ENCODE data around the gene SERPINA5. TPM values are rescaled to one million over a fixed set of nuclear protein-coding genes. Genes with fewer than 3 reads are reported as not detected.

SERPINA5 gene
- total RNA-seq, 4 donors from 2014 or later, result 2.3 to 8.4 (median 3.7) TPM

DNA sequence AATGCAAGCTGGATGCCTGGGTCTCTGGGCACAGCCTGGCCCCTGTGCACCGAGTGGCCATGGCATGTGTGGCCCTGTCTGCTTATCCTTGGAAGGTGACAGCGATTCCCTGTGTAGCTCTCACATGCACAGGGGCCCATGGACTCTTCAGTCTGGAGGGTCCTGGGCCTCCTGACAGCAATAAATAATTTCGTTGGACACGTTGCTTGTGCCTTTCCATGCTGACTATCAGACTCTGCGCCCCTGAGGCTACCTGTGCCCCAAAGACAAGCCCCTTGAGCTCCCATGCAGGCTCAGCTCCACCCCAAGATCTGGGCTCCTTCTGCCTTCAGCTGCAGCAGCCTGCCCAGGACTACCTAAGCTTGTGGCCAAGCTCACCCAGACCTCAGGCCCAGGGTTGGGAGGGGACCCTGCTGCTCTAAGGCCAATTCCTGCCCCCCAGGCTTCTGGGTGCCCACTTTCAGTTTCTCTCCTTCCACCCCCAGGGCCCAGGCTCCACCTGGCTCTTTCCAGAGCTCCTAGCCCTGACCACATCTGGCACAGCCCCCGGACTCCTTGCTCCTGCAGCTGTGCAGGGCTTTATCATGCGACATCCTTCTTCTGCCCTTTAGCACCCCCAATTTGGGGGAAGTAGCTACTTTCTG, 42.8 kb downstream of the SERPINA5 start:
- TF ChIP-seq EP300 (IDR thresholded peaks at IDR 0.05) (no peak), POLR2AphosphoS5 (IDR thresholded peaks at IDR 0.05) (no peak), CTCF (IDR thresholded peaks at IDR 0.05) (no peak), POLR2A (IDR thresholded peaks at IDR 0.05) (no peak)
- 63 to 68% methylated on average over 2 to 4 of the region's 7 CpGs for WGBS, 2 donors (ENCODE audit: low coverage in 1 of 2)
- Histone ChIP-seq H3K27ac (no peak overlapping the region), H3K9me3 (peaks cover 0 to 9% (median 0%) of the 10 kb centered on the region in 3 donors), H3K4me1 (no peaks in the 10 kb centered on the region), H3K4me3 (no peak overlapping the region), H3K27me3 (peaks cover 26% of the 10 kb centered on the region), H3K36me3 (peaks cover 0 to 22% of the 10 kb centered on the region in 2 donors)
- no peak for ATAC-seq

GRCh38 chr14:94624537-94625352, 43.5 kb downstream of the SERPINA5 start:
- H3K27me3 ChIP-seq, result peaks cover 26% of the 10 kb centered on the region
- H3K4me1 ChIP-seq, result no peaks in the 10 kb centered on the region
- H3K27ac ChIP-seq, result no peak overlapping the region
- H3K36me3 ChIP-seq, result peaks cover 0 to 14% of the 10 kb centered on the region in 2 donors
- no peak for ATAC-seq
- 83% methylated on average over 1 to 8 of the region's 10 CpGs for WGBS, 2 donors (ENCODE audit: low coverage in 1 of 2)
- peaks cover 0 to 1% (median 0%) of the 10 kb centered on the region in 3 donors for H3K9me3 ChIP-seq
- TF ChIP-seq POLR2A (IDR thresholded peaks at IDR 0.05) (no peak), POLR2AphosphoS5 (IDR thresholded peaks at IDR 0.05) (no peak), CTCF (IDR thresholded peaks at IDR 0.05) (no peak), EP300 (IDR thresholded peaks at IDR 0.05) (no peak)
- no peak overlapping the region for H3K4me3 ChIP-seq

DNA sequence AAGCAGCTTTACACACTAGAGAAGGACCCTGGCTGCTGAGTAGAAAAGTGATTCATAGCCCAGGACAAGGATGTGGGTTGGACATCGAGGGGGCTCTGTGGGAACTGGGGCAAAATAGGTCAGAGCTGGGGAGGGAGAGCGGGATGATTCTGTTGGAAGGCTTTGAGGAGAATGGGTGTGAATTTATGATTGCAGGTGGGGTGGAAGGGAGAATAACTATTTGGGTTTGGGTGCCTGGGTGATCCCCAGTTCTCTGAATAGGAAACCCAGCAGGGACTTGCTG, 44.1 kb downstream of the SERPINA5 start:
- H3K27me3 ChIP-seq, result peaks cover 26% of the 10 kb centered on the region
- peaks cover 0 to 10% of the 10 kb centered on the region in 2 donors for H3K36me3 ChIP-seq
- H3K27ac ChIP-seq, result no peak overlapping the region
- no peak overlapping the region for H3K4me3 ChIP-seq
- no peak for ATAC-seq
- no peak for TF ChIP-seq POLR2A (IDR thresholded peaks at IDR 0.05)
- TF ChIP-seq EP300 (IDR thresholded peaks at IDR 0.05), result no peak
- no peak for TF ChIP-seq POLR2AphosphoS5 (IDR thresholded peaks at IDR 0.05)
- TF ChIP-seq CTCF (IDR thresholded peaks at IDR 0.05), result no peak
- H3K4me1 ChIP-seq, result no peaks in the 10 kb centered on the region
- WGBS, 2 donors (ENCODE audit: low coverage in 1 of 2), result 66 to 78% methylated on average over 2 of the region's 2 CpGs
- no peaks in the 10 kb centered on the region for H3K9me3 ChIP-seq

- H3K4me1 ChIP-seq, result no peaks in the 10 kb centered on the region
- TF ChIP-seq EP300 (IDR thresholded peaks at IDR 0.05) (no peak), POLR2A (IDR thresholded peaks at IDR 0.05) (no peak), CTCF (IDR thresholded peaks at IDR 0.05) (no peak), POLR2AphosphoS5 (IDR thresholded peaks at IDR 0.05) (no peak)
- no peak for ATAC-seq
- peaks cover 46% of the 10 kb centered on the region for H3K27me3 ChIP-seq
- 87 to 95% methylated on average over 2 to 3 of the region's 5 CpGs for WGBS, 2 donors (ENCODE audit: low coverage in 1 of 2)
- no peak overlapping the region for H3K4me3 ChIP-seq
- H3K9me3 ChIP-seq, result peaks cover 0 to 8% (median 0%) of the 10 kb centered on the region in 3 donors
- H3K36me3 ChIP-seq, result peaks cover 0 to 7% of the 10 kb centered on the region in 2 donors
- H3K27ac ChIP-seq, result no peak overlapping the region
Observed at GRCh38 chr14:94628578-94628977, 47.4 kb downstream of the SERPINA5 start.

DNA sequence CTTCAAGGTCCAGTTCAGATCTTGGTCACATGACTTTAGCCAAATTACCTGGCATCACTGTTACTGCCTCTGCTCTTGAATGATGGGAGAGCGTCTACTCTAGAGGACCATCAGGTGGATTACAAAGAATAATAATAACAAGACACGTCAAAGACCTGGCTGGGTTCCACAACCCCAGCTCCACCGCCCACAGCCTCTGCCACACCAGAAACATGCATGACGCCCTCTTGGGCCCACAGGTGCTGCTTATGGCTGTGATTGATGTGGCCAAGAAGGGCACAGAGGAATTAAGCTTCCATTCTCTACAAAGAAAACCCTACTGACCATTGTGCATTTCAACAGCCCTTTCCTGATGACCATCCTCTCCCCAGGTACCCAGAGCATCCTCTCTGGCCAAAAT, 49.2 kb downstream of the SERPINA5 start:
- H3K36me3 ChIP-seq, result no peaks in the 10 kb centered on the region
- no peaks in the 10 kb centered on the region for H3K4me1 ChIP-seq
- H3K9me3 ChIP-seq, result peaks cover 0 to 8% (median 0%) of the 10 kb centered on the region in 3 donors
- no peak for ATAC-seq
- no peak for TF ChIP-seq EP300 (IDR thresholded peaks at IDR 0.05)
- H3K27me3 ChIP-seq, result peaks cover 40% of the 10 kb centered on the region
- no peak overlapping the region for H3K4me3 ChIP-seq
- no peak overlapping the region for H3K27ac ChIP-seq
- 70 to 73% methylated on average over 2 of the region's 4 CpGs for WGBS, 2 donors (ENCODE audit: low coverage in 1 of 2)

Data from gastroesophageal sphincter (tissue), 4 donors.